Activated T-cell treated with anti-CD3 and anti-CD28 coated beads for 48 hours (primary cell): ENCODE data around the gene ABAT.

Experiments used
- DNase-seq: peaks from one replicate; pipeline ENCODE4 v3.0.0-alpha.2; 2020; ENCODE audit warnings: low read depth

Gene ABAT

GRCh38 chr16:8674413-8675022 is at the start of gene ABAT:
Gene ABAT, plus strand, starts transcription at chr16:8674617. Its CDS starts 61,123 bp downstream, at chr16:8735740.
- peak; percentile 88 for DNase-seq

GRCh38 chr16:8625491-8626087 is 48.8 kb upstream of the ABAT start:
- no peak for DNase-seq

GRCh38 chr16:8626946-8627345 is 47.5 kb upstream of the ABAT start:
- DNase-seq: no peak

- DNase-seq: no peak
Observed at GRCh38 chr16:8627456-8627855, 47.0 kb upstream of the ABAT start.

GRCh38 chr16:8628981-8629725 is 45.3 kb upstream of the ABAT start:
- DNase-seq: no peak

- DNase-seq: no peak
Observed at GRCh38 chr16:8630255-8630953, 44.0 kb upstream of the ABAT start.

- DNase-seq: no peak
Observed at GRCh38 chr16:8631373-8631772, 43.0 kb upstream of the ABAT start.

- DNase-seq: no peak
Observed at GRCh38 chr16:8631818-8632465, 42.5 kb upstream of the ABAT start.

GRCh38 chr16:8632675-8633182 is 41.7 kb upstream of the ABAT start:
- DNase-seq: no peak

- DNase-seq: no peak
Observed at GRCh38 chr16:8634991-8635736, 39.3 kb upstream of the ABAT start.

- no peak for DNase-seq
Observed at GRCh38 chr16:8639694-8640093, 34.7 kb upstream of the ABAT start.

GRCh38 chr16:8641671-8642070 is 32.7 kb upstream of the ABAT start:
- DNase-seq: no peak

- no peak for DNase-seq
Observed at GRCh38 chr16:8642146-8642545, 32.3 kb upstream of the ABAT start.

GRCh38 chr16:8644211-8645140 is 29.9 kb upstream of the ABAT start:
- DNase-seq: no peak

- DNase-seq: no peak
Observed at GRCh38 chr16:8645141-8645521, 29.3 kb upstream of the ABAT start.

- DNase-seq: no peak
Observed at GRCh38 chr16:8645831-8646230, 28.6 kb upstream of the ABAT start.

GRCh38 chr16:8646326-8647053 is 27.9 kb upstream of the ABAT start:
- DNase-seq: no peak

- DNase-seq: no peak
Observed at GRCh38 chr16:8647721-8648318, 26.6 kb upstream of the ABAT start.

GRCh38 chr16:8648877-8649276 is 25.5 kb upstream of the ABAT start:
- no peak for DNase-seq
